ENCODE data around the gene CASR. TPM values are rescaled to one million over a fixed set of nuclear protein-coding genes. Genes with fewer than 3 reads are reported as not detected.

Gene CASR
- total RNA-seq, 1 experiment from 2014 or later: 0.02 TPM

GRCh38 chr3:122316368-122316767 is 132.9 kb downstream of the CASR start:
- H3K23ac ChIP-seq (ENCODE audit: insufficient read length, low read depth, low read length): no peak overlapping the region
- no peak overlapping the region for H3K56ac ChIP-seq (ENCODE audit: insufficient read length, low read depth, low read length)
- Mint-ChIP-seq H3K27ac (no peak overlapping the region), H3K9me3 (peaks cover 7 to 9% of the 10 kb centered on the region in 2 experiments; a peak in 4 of 5 replicates), H3K4me3 (no peak overlapping the region), H3K4me1 (peaks cover 10 to 13% of the 10 kb centered on the region in 2 experiments), H3K36me3 (ENCODE audit: insufficient read depth in 1 of 3, low read depth in 3 of 3) (no peaks in the 10 kb centered on the region), H3K27me3 (ENCODE audit: low read depth) (peaks cover 6% of the 10 kb centered on the region)
- H3K14ac ChIP-seq (ENCODE audit: insufficient read depth, low read length): no peak overlapping the region
- H3T11ph ChIP-seq (ENCODE audit: low read length): no peak overlapping the region
- H2BK20ac ChIP-seq (ENCODE audit: low read depth, low read length, poor library complexity, severe bottlenecking): no peak overlapping the region
- no peaks in the 10 kb centered on the region for H3K9me3 ChIP-seq (ENCODE audit: control insufficient read depth, low read depth, low read length)
- H2AFZ ChIP-seq (ENCODE audit: low read length): no peak overlapping the region
- H2BK120ac ChIP-seq (ENCODE audit: low read depth, low read length, poor library complexity, severe bottlenecking): no peak overlapping the region
- no peaks in the 10 kb centered on the region for H3K4me1 ChIP-seq (ENCODE audit: insufficient read depth, low read length)
- no peak overlapping the region for H2AK5ac ChIP-seq (ENCODE audit: insufficient read length, low read length)
- no peaks in the 10 kb centered on the region for H3K27me3 ChIP-seq (ENCODE audit: insufficient read depth, low read length)
- no peak overlapping the region for H4K91ac ChIP-seq (ENCODE audit: insufficient read length, low read depth, low read length)
- H4K20me1 ChIP-seq (ENCODE audit: control insufficient read depth, insufficient read depth, insufficient read length): no peaks in the 10 kb centered on the region
- H2BK15ac ChIP-seq (ENCODE audit: low read depth, low read length): no peak overlapping the region
- H3K18ac ChIP-seq (ENCODE audit: insufficient read length, low read depth, low read length): no peak overlapping the region
- H2BK12ac ChIP-seq (ENCODE audit: insufficient read length, low read depth, low read length): no peak overlapping the region
- no peaks in the 10 kb centered on the region for H3K79me2 ChIP-seq (ENCODE audit: insufficient read depth, low read length)
- no peak overlapping the region for H4K5ac ChIP-seq (ENCODE audit: insufficient read length, low read depth, low read length)
- no peak overlapping the region for H3K9ac ChIP-seq (ENCODE audit: extremely low read depth, insufficient read length, low read length)
- no peak overlapping the region for H4K8ac ChIP-seq (replicated peaks; ENCODE audit: insufficient read length, low read depth, low read length)
- H3K23me2 ChIP-seq (ENCODE audit: insufficient read length, low read depth, low read length, poor library complexity, severe bottlenecking): no peaks in the 10 kb centered on the region
- H3K79me1 ChIP-seq (ENCODE audit: insufficient read depth, low read depth, low read length, poor library complexity, severe bottlenecking): no peaks in the 10 kb centered on the region
- no peak overlapping the region for H2BK5ac ChIP-seq (ENCODE audit: insufficient read length, low read length)
- no CpG with 5 or more reads among the region's 5 CpGs for WGBS (ENCODE audit: extremely low coverage, insufficient read length, low lambda C conversion rate)
- H3K4ac ChIP-seq (ENCODE audit: low read depth, low read length): no peak overlapping the region
- DNase-seq: no peak
- no peak for TF ChIP-seq CTCF (conservative IDR thresholded peaks at IDR 0.05)
- H3K4me2 ChIP-seq (ENCODE audit: insufficient read depth, insufficient read length, low read length): no peak overlapping the region
- H3K27ac ChIP-seq (ENCODE audit: insufficient read length, low read depth, low read length): no peak overlapping the region
